ENCODE measurements around the gene ANGEL1.

Gene ANGEL1

DNA sequence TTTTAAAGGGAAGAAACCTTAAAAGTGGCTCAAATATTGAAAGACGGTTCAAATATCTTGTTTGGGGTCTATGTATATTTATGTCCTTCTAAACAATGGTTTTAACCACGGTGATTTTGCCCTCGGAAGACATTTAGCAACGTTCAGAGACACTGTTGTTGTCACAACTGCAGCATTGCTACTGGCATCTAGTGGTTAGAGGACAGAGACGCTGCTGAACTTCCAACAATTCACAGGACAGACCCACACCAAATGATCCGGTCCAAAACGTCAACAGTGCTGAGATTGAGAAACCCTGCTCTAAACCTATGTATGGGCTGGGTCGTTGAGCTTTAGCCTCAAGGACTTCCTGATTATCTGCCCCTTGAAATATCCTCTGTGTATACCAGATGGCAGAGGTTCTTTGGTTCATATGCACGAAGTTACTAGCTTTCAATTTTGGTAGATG is 1.7 kb downstream of the ANGEL1 start:
- DNase-seq (ENCODE audit: low read depth): no peak
- H3K4me3 ChIP-seq (ENCODE audit: control insufficient read depth, low read depth, low read length): peak overlapping the region; percentile 33
- TF ChIP-seq, protein P1, sequence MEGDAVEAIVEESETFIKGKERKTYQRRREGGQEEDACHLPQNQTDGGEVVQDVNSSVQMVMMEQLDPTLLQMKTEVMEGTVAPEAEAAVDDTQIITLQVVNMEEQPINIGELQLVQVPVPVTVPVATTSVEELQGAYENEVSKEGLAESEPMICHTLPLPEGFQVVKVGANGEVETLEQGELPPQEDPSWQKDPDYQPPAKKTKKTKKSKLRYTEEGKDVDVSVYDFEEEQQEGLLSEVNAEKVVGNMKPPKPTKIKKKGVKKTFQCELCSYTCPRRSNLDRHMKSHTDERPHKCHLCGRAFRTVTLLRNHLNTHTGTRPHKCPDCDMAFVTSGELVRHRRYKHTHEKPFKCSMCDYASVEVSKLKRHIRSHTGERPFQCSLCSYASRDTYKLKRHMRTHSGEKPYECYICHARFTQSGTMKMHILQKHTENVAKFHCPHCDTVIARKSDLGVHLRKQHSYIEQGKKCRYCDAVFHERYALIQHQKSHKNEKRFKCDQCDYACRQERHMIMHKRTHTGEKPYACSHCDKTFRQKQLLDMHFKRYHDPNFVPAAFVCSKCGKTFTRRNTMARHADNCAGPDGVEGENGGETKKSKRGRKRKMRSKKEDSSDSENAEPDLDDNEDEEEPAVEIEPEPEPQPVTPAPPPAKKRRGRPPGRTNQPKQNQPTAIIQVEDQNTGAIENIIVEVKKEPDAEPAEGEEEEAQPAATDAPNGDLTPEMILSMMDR (IDR thresholded peaks at IDR 0.05; ENCODE audit: control insufficient read depth, insufficient read depth, low read depth, low read length, missing control alignments): peak; percentile 61

DNA sequence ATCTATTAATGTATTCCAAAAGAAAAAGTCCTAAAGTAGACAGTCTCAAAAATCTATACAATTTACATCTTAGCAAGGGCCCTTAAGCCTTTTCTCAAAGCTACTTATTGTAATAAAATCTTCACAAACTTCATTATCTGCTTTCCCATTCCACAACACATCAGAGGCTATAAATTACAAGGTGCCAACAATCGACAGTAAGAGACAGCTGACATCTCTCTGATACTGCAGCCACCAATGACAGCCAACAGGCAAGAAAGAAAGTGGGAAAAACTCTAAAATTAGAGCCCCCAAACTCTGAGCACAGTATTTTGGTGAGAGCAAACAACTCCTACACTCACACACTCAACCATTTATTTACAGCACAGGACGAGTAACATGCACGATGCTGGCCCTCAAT is 2.2 kb downstream of the ANGEL1 start:
- TF ChIP-seq, protein P1 (IDR thresholded peaks at IDR 0.05; ENCODE audit: control insufficient read depth, insufficient read depth, low read depth, low read length, missing control alignments): no peak
- no peak for DNase-seq (ENCODE audit: low read depth)
- H3K4me3 ChIP-seq (ENCODE audit: control insufficient read depth, low read depth, low read length): no peak overlapping the region

DNA sequence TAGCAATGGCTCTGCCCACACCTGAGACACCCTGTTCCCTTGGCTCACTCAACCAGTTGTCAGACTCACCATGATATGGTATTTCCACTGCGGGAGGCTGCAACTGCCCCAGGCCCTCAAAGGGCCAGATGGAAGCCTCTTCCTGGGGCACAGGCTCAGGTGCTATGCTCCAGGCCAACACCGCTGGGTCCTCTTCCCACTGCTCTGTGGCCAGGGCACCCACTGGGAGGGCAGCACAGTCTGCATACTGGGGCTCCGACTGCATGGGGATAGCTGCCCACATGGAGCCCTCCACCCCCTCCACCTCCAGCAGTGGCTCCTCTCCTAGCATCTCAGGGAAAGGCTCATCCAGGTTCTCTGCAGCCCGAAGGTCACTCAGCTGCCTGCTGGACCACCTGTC is 3.7 kb downstream of the ANGEL1 start:
- no peak overlapping the region for H3K4me3 ChIP-seq (ENCODE audit: control insufficient read depth, low read depth, low read length)
- no peak for DNase-seq (ENCODE audit: low read depth)
- TF ChIP-seq, protein P1 (IDR thresholded peaks at IDR 0.05; ENCODE audit: control insufficient read depth, insufficient read depth, low read depth, low read length, missing control alignments): no peak

DNA sequence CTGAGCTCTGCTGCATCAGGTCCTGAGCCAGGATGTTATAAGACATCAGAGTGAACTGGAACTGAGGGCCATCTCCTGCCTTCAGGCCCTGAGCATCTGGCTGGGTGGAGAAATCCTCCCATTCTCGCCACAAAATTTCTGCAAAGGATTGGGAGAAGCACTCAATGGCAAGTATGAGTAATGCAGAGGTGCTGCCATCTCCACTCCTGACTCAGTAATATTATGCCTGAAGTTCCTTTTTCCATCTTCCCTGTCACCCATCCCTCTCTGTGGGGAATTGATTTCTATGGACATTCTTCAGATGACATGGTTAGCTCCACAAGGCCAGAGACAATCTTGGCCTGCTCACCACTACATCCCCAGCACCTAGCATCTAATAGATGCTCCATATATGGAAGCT is 4.7 kb downstream of the ANGEL1 start:
- DNase-seq (ENCODE audit: low read depth): no peak
- TF ChIP-seq, protein P1 (IDR thresholded peaks at IDR 0.05; ENCODE audit: control insufficient read depth, insufficient read depth, low read depth, low read length, missing control alignments): no peak
- H3K4me3 ChIP-seq (ENCODE audit: control insufficient read depth, low read depth, low read length): no peak overlapping the region

DNA sequence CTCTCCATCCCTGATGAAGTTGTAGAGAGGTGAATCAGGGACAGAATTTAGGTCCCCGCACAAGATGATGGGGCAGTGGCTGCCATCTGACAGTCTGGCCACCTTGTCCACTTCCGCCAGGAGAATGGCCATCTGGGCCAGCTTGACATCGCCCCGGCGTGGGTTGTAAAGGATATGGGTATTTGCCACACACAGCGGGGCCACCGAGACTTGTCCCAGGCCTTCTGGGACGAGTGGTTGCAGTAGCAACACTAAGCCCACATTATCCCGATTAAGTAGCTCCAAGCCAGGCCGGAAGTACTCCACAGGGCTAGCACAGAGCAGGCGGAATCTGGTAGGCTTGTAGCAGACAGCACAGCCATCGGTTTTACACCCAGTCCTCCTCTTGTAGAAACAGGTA is 6.2 kb downstream of the ANGEL1 start:
- TF ChIP-seq, protein P1 (IDR thresholded peaks at IDR 0.05; ENCODE audit: control insufficient read depth, insufficient read depth, low read depth, low read length, missing control alignments): no peak
- H3K4me3 ChIP-seq (ENCODE audit: control insufficient read depth, low read depth, low read length): no peak overlapping the region
- DNase-seq (ENCODE audit: low read depth): no peak

DNA sequence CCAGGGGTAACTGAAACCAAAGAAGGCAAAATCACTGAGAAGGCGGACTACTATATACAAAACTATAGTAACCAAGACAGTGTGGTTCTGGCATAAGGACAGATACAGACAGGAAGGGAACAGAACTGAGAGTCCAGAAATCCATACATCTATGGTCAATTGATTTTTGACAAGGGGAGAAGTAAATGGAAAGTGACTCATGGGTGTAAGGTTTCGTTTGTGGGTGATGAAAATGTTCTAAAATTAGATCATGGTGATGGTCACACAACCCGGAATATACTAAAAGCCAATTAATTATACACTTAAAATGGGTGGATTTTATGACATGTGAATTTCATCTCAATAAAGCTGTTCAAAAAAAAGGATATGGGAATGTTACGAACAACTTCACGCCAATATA is 18.7 kb downstream of the ANGEL1 start:
- H3K4me3 ChIP-seq (ENCODE audit: control insufficient read depth, low read depth, low read length): no peak overlapping the region
- DNase-seq (ENCODE audit: low read depth): no peak
- TF ChIP-seq, protein P1 (IDR thresholded peaks at IDR 0.05; ENCODE audit: control insufficient read depth, insufficient read depth, low read depth, low read length, missing control alignments): no peak

DNA sequence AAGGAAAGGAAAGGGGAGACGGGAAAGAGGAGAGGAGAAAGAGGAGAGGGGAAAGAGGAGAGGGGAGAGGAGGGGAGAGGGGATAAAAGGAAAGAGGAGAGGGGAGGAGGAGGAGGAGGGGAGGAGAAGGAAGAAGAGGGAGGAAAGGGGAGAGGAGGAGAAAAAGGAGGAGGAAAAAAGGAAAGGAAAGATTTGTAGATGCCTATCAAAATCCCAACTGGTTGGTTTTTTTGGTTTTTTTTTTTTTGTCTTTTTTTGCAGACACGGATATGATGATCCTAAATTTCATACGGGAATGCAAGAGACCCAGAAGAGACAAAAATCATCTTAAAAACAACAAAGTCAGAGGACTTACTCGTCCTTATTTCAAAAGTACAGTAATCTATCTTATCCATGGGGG is 19.4 kb downstream of the ANGEL1 start:
- TF ChIP-seq, protein P1 (IDR thresholded peaks at IDR 0.05; ENCODE audit: control insufficient read depth, insufficient read depth, low read depth, low read length, missing control alignments): no peak
- DNase-seq (ENCODE audit: low read depth): no peak
- H3K4me3 ChIP-seq (ENCODE audit: control insufficient read depth, low read depth, low read length): no peak overlapping the region
